ENCODE results near the gene CKAP2L. TPM values are rescaled to one million over a fixed set of nuclear protein-coding genes. Genes with fewer than 3 reads are reported as not detected.

Gene CKAP2L
- total and polyA plus RNA-seq, 9 of the 15 experiments (the other 6 are each of a cell fraction or from before 2014, with no cell fraction given) = 10.4 to 21.9 (median 14.2) TPM

DNA sequence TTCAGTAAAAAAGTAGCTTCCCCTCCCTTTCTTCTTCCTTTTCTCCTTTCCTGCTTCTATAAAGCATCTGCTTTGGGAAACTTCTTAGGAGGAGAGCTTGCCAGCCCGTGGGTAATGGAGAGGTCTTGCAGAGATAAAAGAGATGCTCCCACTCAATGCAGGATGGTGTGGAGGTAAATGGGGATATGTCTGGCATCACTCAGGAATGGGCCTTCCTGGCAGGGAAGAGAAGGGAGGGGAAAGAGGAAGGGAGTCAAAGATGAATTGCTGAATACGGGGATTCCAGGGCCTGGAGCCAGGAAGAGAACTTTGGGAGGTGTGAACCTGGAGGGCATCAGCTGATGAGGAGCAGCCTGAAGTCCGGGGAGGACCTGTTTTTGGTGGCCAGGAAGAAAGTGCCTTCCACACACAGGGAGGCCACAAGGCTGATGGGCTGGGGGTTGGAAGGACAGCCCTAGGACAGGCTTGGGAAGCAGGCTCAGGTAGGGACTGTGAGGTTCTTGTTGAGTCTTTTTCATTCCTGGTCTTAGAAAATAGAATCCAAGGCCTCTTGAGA, 46.9 kb upstream of the CKAP2L start:
- Histone ChIP-seq H3K9me3 (replicated peaks; ENCODE audit: control insufficient read depth, insufficient read depth, low read depth, low read length) (no peaks in the 10 kb centered on the region), H3K4me1 (replicated peaks in 1 of 2; ENCODE audit: control insufficient read depth in 2 of 2, insufficient read depth in 2 of 2, low read length in 2 of 2) (peaks cover 0 to 29% of the 10 kb centered on the region in 2 experiments; a peak in 3 of 5 replicates), H3K4me3 (no peak overlapping the region), H3K9me1 (ENCODE audit: control insufficient read depth, insufficient read depth, low read length) (no peaks in the 10 kb centered on the region), H3K4me2 (ENCODE audit: insufficient read depth, low read length) (no peak overlapping the region), H3K27me3 (ENCODE audit: control insufficient read depth in 2 of 2, insufficient read depth in 2 of 2, low read length in 2 of 2) (no peaks in the 10 kb centered on the region), H4K20me1 (replicated peaks; ENCODE audit: control insufficient read depth, insufficient read depth, low read length) (no peaks in the 10 kb centered on the region), H2AFZ (ENCODE audit: low read depth, low read length) (peak overlapping the region; percentile 85), H3K36me3 (ENCODE audit: control insufficient read depth, insufficient read depth, low read length) (no peaks in the 10 kb centered on the region), H3K79me2 (ENCODE audit: control insufficient read depth, insufficient read depth, low read length) (no peaks in the 10 kb centered on the region), H3K9ac (ENCODE audit: insufficient read depth in 1 of 2, low read depth in 2 of 2, low read length in 2 of 2) (peak overlapping the region in 1 of 2 experiments; percentile 43; a peak in 1 of 4 replicates), H3K27ac (ENCODE audit: extremely low read depth, low read depth, low read length) (no peak overlapping the region)
- FAIRE-seq (no peak), DNase-seq (ENCODE audit: extremely low read depth in 1 of 4, low spot score in 3 of 4) (no peak), ATAC-seq (no peak)
- in situ Hi-C loops (cut with MboI) = no loop called here
- CTCF ChIA-PET (ENCODE audit: low intra/inter-chr PET ratio) = no interaction called here
- POLR2A ChIA-PET = no interaction called here
- intact Hi-C loops (cut with micrococcal nuclease) = no loop called here
- BruUV-seq (replicated peaks) = no TSS peak
- 45% methylated on average over 3 of the region's 3 CpGs for WGBS (ENCODE audit: insufficient coverage, low coverage, missing lambda C conversion rate)
- TF ChIP-seq, protein P1, sequence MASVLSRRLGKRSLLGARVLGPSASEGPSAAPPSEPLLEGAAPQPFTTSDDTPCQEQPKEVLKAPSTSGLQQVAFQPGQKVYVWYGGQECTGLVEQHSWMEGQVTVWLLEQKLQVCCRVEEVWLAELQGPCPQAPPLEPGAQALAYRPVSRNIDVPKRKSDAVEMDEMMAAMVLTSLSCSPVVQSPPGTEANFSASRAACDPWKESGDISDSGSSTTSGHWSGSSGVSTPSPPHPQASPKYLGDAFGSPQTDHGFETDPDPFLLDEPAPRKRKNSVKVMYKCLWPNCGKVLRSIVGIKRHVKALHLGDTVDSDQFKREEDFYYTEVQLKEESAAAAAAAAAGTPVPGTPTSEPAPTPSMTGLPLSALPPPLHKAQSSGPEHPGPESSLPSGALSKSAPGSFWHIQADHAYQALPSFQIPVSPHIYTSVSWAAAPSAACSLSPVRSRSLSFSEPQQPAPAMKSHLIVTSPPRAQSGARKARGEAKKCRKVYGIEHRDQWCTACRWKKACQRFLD (CRISPR knock-in tag; IDR thresholded peaks at IDR 0.05) = no peak
- no peak for TF ChIP-seq SRSF7 (optimal IDR thresholded peaks at IDR 0.05; ENCODE audit: low read depth, low read length)
- TF ChIP-seq, protein P2, sequence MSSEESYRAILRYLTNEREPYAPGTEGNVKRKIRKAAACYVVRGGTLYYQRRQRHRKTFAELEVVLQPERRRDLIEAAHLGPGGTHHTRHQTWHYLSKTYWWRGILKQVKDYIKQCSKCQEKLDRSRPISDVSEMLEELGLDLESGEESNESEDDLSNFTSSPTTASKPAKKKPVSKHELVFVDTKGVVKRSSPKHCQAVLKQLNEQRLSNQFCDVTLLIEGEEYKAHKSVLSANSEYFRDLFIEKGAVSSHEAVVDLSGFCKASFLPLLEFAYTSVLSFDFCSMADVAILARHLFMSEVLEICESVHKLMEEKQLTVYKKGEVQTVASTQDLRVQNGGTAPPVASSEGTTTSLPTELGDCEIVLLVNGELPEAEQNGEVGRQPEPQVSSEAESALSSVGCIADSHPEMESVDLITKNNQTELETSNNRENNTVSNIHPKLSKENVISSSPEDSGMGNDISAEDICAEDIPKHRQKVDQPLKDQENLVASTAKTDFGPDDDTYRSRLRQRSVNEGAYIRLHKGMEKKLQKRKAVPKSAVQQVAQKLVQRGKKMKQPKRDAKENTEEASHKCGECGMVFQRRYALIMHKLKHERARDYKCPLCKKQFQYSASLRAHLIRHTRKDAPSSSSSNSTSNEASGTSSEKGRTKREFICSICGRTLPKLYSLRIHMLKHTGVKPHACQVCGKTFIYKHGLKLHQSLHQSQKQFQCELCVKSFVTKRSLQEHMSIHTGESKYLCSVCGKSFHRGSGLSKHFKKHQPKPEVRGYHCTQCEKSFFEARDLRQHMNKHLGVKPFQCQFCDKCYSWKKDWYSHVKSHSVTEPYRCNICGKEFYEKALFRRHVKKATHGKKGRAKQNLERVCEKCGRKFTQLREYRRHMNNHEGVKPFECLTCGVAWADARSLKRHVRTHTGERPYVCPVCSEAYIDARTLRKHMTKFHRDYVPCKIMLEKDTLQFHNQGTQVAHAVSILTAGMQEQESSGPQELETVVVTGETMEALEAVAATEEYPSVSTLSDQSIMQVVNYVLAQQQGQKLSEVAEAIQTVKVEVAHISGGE (CRISPR knock-in tag; IDR thresholded peaks at IDR 0.05) = no peak
- no peak for TF ChIP-seq ZNF780A (CRISPR knock-in tag; IDR thresholded peaks at IDR 0.05)
- no peak for TF ChIP-seq SRSF9 (IDR thresholded peaks at IDR 0.05; ENCODE audit: borderline replicate concordance, low read depth, low read length)
- TF ChIP-seq, protein P3, sequence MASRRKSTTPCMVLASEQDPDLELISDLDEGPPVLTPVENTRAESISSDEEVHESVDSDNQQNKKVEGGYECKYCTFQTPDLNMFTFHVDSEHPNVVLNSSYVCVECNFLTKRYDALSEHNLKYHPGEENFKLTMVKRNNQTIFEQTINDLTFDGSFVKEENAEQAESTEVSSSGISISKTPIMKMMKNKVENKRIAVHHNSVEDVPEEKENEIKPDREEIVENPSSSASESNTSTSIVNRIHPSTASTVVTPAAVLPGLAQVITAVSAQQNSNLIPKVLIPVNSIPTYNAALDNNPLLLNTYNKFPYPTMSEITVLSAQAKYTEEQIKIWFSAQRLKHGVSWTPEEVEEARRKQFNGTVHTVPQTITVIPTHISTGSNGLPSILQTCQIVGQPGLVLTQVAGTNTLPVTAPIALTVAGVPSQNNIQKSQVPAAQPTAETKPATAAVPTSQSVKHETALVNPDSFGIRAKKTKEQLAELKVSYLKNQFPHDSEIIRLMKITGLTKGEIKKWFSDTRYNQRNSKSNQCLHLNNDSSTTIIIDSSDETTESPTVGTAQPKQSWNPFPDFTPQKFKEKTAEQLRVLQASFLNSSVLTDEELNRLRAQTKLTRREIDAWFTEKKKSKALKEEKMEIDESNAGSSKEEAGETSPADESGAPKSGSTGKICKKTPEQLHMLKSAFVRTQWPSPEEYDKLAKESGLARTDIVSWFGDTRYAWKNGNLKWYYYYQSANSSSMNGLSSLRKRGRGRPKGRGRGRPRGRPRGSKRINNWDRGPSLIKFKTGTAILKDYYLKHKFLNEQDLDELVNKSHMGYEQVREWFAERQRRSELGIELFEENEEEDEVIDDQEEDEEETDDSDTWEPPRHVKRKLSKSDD (conservative IDR thresholded peaks at IDR 0.05; ENCODE audit: low read length) = no peak
- TF ChIP-seq ZFP1 (CRISPR knock-in tag; IDR thresholded peaks at IDR 0.05) = no peak
- no peak for TF ChIP-seq MEF2A (IDR thresholded peaks at IDR 0.05; ENCODE audit: control insufficient read depth, low read depth, low read length)
- TF ChIP-seq NBN (IDR thresholded peaks at IDR 0.05; ENCODE audit: low read depth) = no peak
- TF ChIP-seq, protein P4, sequence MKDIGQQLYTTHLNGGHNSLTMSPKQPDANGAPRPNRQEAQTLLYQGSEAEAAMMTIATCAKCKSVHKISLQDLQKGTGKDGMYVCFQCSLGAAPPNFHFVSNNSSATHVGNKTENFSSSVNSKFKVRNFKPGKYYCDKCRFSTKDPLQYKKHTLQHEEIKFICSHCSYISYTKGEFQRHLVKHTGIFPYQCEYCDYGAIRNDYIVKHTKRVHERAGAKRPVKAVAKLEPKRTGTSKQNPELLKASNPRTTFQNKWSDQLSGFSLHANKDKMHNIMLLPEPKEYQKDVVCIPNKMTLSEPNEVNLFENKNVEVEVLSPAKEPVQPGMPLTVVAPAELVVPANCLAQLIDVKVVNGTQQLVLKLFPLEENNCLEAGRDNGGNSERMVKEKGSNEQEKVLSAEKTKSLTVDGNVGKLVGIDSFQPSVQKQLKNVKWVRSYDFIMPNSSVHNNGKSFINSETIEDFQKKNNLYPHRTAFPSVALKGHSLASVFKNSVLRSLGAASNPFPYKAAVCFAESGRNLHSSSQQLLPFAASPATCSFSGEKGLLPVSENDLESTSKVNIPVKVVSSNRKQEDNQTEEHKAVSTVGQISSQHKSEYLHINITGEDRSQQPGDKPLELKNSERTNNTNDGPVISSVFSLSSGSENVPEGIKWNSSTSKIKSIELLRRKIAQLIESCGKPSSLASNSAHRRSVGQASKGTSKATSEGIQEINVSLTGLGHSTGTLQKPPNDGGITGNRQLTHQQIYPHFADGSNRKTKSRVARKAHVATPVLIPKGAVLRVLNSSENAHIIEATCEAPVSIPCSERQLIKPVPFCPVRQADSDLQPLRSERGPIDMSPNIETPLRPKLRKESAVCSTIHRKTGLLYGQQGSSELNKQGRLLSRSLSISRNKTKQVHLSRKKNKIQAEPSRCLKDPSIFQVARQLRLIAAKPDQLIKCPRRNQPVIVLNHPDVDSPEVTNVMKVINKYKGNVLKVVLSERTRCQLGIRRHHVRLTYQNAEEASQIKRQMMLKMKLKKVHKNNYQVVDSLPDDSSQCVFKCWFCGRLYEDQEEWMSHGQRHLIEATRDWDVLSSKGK (CRISPR knock-in tag; IDR thresholded peaks at IDR 0.05) = no peak
